RWPE2 (cell line): ENCODE measurements around the gene NCAPD3.

Source experiments
- ATAC-seq: fragments of 200-7000 bp; cut with Tn5 transposase; 3 replicates; pipeline ENCODE4 v1.9.1; 2021; ENCODE audit warnings: low read depth
- DNase-seq: peaks from one replicate; pipeline ENCODE4 v3.0.0-alpha.2; 2020; ENCODE audit warnings: low spot score
- H3K27ac ChIP-seq: fragments of 450-650 bp; 2 replicates; pipeline ENCODE4 v1.5.1; 2017; ENCODE audit warnings: mild to moderate bottlenecking; ENCODE audit not compliant: poor library complexity, severe bottlenecking
- H3K27me3 ChIP-seq: fragments of 250-450 bp; sonication (Bioruptor Pico); 2 replicates; pipeline ENCODE4 v1.5.1; 2021; ENCODE audit warnings: mild to moderate bottlenecking, moderate library complexity; ENCODE audit not compliant: insufficient read depth, poor library complexity, severe bottlenecking
- H3K36me3 ChIP-seq: fragments of 250-450 bp; sonication (Bioruptor Pico); 2 replicates; pipeline ENCODE4 v1.5.1; 2020; ENCODE audit warnings: low read depth, mild to moderate bottlenecking, moderate library complexity
- H3K4me1 ChIP-seq: fragments of 250-450 bp; sonication (Bioruptor Pico); 2 replicates; pipeline ENCODE4 v1.5.1; 2021; ENCODE audit warnings: mild to moderate bottlenecking, moderate library complexity; ENCODE audit not compliant: insufficient read depth, poor library complexity, severe bottlenecking
- H3K4me3 ChIP-seq: fragments of 250-450 bp; sonication (Bioruptor Pico); 2 replicates; pipeline ENCODE4 v1.5.1; 2021; ENCODE audit warnings: mild to moderate bottlenecking, moderate library complexity; ENCODE audit not compliant: severe bottlenecking
- H3K9me3 ChIP-seq: fragments of 250-450 bp; sonication (Bioruptor Pico); 2 replicates; pipeline ENCODE4 v1.5.1; 2021; ENCODE audit warnings: mild to moderate bottlenecking, moderate library complexity; ENCODE audit not compliant: severe bottlenecking
- CTCF ChIP-seq: fragments of 450-650 bp; IDR thresholded peaks from one replicate; pipeline ENCODE4 v1.5.1; 2017; ENCODE audit warnings: mild to moderate bottlenecking, moderate library complexity; ENCODE audit not compliant: poor library complexity, severe bottlenecking

Gene NCAPD3

GRCh38 chr11:134110252-134110815, 113.4 kb downstream of the NCAPD3 start:
- TF ChIP-seq CTCF = no peak
- DNase-seq = no peak
- no peaks in the 10 kb centered on the region for H3K4me1 ChIP-seq
- no peak overlapping the region for H3K4me3 ChIP-seq
- H3K36me3 ChIP-seq = no peaks in the 10 kb centered on the region
- H3K27me3 ChIP-seq = peaks cover 3% of the 10 kb centered on the region
- no peak overlapping the region for H3K27ac ChIP-seq
- no peaks in the 10 kb centered on the region for H3K9me3 ChIP-seq
- ATAC-seq = no peak
